Parathyroid adenoma (tissue), 2 donors: ENCODE data around the gene DPYSL3.

ENCODE experiments used
- H2AFZ ChIP-seq: fragments of 300-600 bp; sonication (generic); one replicate; pipeline ENCODE4 v1.7.0; 2017; ENCODE audit warnings: antibody characterized with exemption, mild to moderate bottlenecking
- H3K27ac ChIP-seq: fragments of 300-600 bp; sonication (generic); one replicate; pipeline ENCODE4 v1.7.0; 2017
- H3K27me3 ChIP-seq: fragments of 300-600 bp; sonication (generic); one replicate; pipeline ENCODE4 v1.7.0; 2017; ENCODE audit warnings: low read length; ENCODE audit not compliant: control insufficient read depth, insufficient read depth
- H3K36me3 ChIP-seq: fragments of 300-600 bp; sonication (generic); one replicate; pipeline ENCODE4 v1.7.0; 2017; ENCODE audit warnings: low read length; ENCODE audit not compliant: control insufficient read depth, insufficient read depth
- H3K4me1 ChIP-seq: fragments of 300-600 bp; sonication (generic); one replicate; pipeline ENCODE4 v1.7.0; 2017; ENCODE audit warnings: control low read depth
- H3K4me2 ChIP-seq: fragments of 300-600 bp; sonication (generic); one replicate; pipeline ENCODE4 v1.7.0; 2017; ENCODE audit warnings: low read length
- H3K4me3 ChIP-seq: fragments of 300-600 bp; sonication (generic); one replicate; pipeline ENCODE4 v1.7.0; 2017; ENCODE audit warnings: low read depth, low read length
- H3K79me2 ChIP-seq: fragments of 300-600 bp; sonication (generic); one replicate; pipeline ENCODE4 v1.7.0; 2017; ENCODE audit warnings: control low read depth
- H3K9ac ChIP-seq: fragments of 300-600 bp; sonication (generic); one replicate; pipeline ENCODE4 v1.7.0; 2017; ENCODE audit warnings: mild to moderate bottlenecking
- H3K9me3 ChIP-seq: fragments of 300-600 bp; sonication (generic); one replicate; pipeline ENCODE4 v1.7.0; 2017; ENCODE audit warnings: low read length; ENCODE audit not compliant: control insufficient read depth
- TF ChIP-seq, protein P1 (sequence below): fragments of 300-600 bp; sonication (generic); IDR thresholded peaks from one replicate; pipeline ENCODE4 v1.7.0; 2017; ENCODE audit warnings: antibody characterized with exemption, mild to moderate bottlenecking
- donor health status: primary hyperparathyroidism.

DPYSL3 gene

DNA sequence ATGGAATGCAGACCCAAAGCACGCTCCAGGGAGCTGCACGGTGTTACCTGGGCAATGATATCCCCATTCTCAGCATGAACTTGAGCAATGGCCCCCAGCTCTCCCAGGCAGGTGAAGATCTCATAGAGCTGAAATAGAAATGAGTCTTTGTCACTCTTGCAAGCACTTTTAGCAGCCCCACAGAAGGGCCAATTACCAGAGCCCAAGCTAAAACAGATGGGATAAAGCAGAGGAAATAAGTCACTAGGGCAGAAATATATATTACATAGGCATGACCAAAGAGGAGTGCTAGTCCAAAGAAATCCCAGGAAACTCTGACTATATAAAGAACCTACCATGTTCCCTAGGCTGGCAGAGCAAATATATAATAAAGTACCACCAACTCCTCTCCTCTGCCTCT, 97.3 kb downstream of the DPYSL3 start:
- Histone ChIP-seq H3K4me3 (no peak overlapping the region), H3K36me3 (no peaks in the 10 kb centered on the region), H2AFZ (no peak overlapping the region), H3K4me2 (no peak overlapping the region), H3K9ac (no peak overlapping the region), H3K27me3 (no peaks in the 10 kb centered on the region), H3K27ac (no peak overlapping the region), H3K79me2 (no peaks in the 10 kb centered on the region), H3K9me3 (no peaks in the 10 kb centered on the region), H3K4me1 (no peaks in the 10 kb centered on the region)
- TF ChIP-seq, protein P1, sequence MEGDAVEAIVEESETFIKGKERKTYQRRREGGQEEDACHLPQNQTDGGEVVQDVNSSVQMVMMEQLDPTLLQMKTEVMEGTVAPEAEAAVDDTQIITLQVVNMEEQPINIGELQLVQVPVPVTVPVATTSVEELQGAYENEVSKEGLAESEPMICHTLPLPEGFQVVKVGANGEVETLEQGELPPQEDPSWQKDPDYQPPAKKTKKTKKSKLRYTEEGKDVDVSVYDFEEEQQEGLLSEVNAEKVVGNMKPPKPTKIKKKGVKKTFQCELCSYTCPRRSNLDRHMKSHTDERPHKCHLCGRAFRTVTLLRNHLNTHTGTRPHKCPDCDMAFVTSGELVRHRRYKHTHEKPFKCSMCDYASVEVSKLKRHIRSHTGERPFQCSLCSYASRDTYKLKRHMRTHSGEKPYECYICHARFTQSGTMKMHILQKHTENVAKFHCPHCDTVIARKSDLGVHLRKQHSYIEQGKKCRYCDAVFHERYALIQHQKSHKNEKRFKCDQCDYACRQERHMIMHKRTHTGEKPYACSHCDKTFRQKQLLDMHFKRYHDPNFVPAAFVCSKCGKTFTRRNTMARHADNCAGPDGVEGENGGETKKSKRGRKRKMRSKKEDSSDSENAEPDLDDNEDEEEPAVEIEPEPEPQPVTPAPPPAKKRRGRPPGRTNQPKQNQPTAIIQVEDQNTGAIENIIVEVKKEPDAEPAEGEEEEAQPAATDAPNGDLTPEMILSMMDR, result no peak

DNA sequence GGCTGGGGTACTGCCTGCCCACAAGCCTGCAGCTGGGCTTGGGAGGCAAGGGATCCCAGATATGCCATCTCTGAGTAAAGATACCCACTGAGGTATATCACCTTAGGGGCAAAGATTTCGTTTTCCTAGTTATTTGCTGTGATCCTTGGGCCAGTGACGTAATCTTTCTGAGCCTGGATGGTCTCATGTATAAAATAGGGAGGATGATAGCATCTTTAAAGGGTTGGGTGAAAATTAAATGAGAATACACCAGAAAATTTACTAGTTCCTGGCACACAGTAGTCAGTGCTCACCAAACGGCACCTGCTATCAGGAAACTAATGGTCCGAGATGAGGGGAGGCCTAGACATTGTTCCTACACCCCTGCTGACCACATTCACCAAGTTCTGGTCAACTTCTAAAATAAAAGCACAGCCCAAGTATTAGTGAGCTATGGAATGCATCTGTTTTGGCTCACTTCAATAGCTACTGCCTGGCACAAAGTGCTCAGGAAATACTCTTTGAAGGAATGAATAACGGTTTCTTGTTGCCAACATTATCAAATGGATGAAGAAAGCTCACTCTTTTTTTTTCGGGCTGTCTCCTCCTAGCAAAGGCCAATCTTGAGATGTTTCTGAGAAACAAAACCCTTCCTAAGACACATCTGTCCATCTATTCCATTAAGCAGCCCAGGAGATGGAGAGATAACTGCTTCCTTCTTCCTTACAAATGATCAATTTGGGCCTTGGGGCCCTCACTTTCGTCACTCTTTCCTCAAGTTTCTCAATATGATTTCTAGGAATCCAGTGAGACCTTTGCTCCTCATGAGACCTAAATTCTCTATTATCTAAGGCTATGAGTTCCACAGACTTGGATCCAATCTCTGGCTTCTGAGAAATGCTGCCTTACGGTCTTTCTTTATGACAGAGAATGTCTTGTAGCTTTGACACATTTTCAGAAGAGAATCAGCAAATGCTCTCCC, 98.2 kb downstream of the DPYSL3 start:
- TF ChIP-seq, protein P1, result no peak

GRCh38 chr5:147410496-147411358, 99.1 kb downstream of the DPYSL3 start:
- TF ChIP-seq, protein P1, result no peak
- Histone ChIP-seq H3K4me2 (no peak overlapping the region), H3K4me1 (no peaks in the 10 kb centered on the region), H3K36me3 (no peaks in the 10 kb centered on the region), H2AFZ (no peak overlapping the region), H3K4me3 (no peak overlapping the region), H3K27ac (no peak overlapping the region), H3K9me3 (no peaks in the 10 kb centered on the region), H3K27me3 (no peaks in the 10 kb centered on the region), H3K9ac (no peak overlapping the region), H3K79me2 (no peaks in the 10 kb centered on the region)

More for the DNA sequence above, 98.2 kb downstream of the DPYSL3 start:
- Histone ChIP-seq H3K27ac (no peak overlapping the region), H3K27me3 (no peaks in the 10 kb centered on the region), H3K4me2 (no peak overlapping the region), H3K9me3 (no peaks in the 10 kb centered on the region), H3K36me3 (no peaks in the 10 kb centered on the region), H3K4me3 (no peak overlapping the region), H3K79me2 (no peaks in the 10 kb centered on the region), H2AFZ (no peak overlapping the region), H3K9ac (no peak overlapping the region), H3K4me1 (no peaks in the 10 kb centered on the region)

DNA sequence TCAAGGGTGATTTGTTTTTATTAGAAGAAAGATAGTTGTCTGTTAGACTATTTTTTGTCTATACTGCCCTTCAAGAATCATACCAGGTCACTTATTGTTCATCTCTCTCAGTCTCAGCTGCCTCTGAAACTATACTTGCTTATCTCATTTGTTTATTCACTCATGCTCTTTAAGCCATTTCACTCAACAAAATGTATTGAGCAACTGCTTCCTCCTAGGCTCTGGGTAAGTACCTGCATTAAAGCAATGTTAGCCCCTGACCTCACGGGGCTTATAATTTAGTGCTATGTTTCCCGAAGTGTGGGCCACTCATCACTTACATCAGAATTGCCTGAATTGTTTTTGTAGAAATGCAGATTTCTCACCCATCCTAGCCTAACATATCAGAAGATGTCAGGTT, 100.9 kb downstream of the DPYSL3 start:
- Histone ChIP-seq H3K27ac (no peak overlapping the region), H3K9ac (no peak overlapping the region), H3K79me2 (no peaks in the 10 kb centered on the region), H3K36me3 (no peaks in the 10 kb centered on the region), H3K4me3 (no peak overlapping the region), H3K4me2 (no peak overlapping the region), H3K9me3 (no peaks in the 10 kb centered on the region), H2AFZ (no peak overlapping the region), H3K27me3 (no peaks in the 10 kb centered on the region), H3K4me1 (no peaks in the 10 kb centered on the region)
- TF ChIP-seq, protein P1, result no peak
